Measurements from ENCODE around the gene ADAMTS18.

DNA sequence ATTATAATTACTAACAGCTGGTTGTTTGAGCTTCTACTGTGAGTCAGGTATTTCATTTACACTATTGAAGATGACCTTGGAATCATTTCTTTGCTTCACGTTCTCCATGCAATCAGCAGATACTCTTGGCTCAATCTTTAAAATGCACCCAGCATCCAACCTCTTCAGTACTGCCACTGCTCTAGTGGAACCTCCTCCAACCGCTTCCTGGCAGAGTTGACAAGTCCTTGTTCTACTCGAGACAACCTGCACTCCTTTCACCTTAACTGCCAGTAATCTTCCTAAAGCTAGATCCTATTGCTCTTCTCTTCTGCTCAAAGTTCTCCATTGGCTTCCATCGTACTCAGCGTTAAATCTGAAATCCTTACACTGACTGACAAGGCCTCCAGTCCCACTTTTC is 149.2 kb downstream of the ADAMTS18 start:
- TF ChIP-seq, protein P1, sequence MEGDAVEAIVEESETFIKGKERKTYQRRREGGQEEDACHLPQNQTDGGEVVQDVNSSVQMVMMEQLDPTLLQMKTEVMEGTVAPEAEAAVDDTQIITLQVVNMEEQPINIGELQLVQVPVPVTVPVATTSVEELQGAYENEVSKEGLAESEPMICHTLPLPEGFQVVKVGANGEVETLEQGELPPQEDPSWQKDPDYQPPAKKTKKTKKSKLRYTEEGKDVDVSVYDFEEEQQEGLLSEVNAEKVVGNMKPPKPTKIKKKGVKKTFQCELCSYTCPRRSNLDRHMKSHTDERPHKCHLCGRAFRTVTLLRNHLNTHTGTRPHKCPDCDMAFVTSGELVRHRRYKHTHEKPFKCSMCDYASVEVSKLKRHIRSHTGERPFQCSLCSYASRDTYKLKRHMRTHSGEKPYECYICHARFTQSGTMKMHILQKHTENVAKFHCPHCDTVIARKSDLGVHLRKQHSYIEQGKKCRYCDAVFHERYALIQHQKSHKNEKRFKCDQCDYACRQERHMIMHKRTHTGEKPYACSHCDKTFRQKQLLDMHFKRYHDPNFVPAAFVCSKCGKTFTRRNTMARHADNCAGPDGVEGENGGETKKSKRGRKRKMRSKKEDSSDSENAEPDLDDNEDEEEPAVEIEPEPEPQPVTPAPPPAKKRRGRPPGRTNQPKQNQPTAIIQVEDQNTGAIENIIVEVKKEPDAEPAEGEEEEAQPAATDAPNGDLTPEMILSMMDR (IDR thresholded peaks at IDR 0.05; ENCODE audit: extremely low read depth in 1 of 2, insufficient read depth in 1 of 2, low read depth in 1 of 2, low read length in 2 of 2), result no peak
- TF ChIP-seq POLR2AphosphoS5 (IDR thresholded peaks at IDR 0.05; ENCODE audit: insufficient read depth, low read depth, low read length), result no peak
- no peak for TF ChIP-seq EZH2 (IDR thresholded peaks at IDR 0.05; ENCODE audit: borderline replicate concordance, low read depth, low read length, severe bottlenecking)
- TF ChIP-seq MYC (IDR thresholded peaks at IDR 0.05; ENCODE audit: low read depth, low read length), result no peak
- TF ChIP-seq, protein P2, sequence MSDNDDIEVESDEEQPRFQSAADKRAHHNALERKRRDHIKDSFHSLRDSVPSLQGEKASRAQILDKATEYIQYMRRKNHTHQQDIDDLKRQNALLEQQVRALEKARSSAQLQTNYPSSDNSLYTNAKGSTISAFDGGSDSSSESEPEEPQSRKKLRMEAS (IDR thresholded peaks at IDR 0.05; ENCODE audit: insufficient read depth, insufficient read length), result no peak
